Measurements from ENCODE around the gene AURKB. TPM values are rescaled to one million over a fixed set of nuclear protein-coding genes. Genes with fewer than 3 reads are reported as not detected.

AURKB gene
- total and polyA plus RNA-seq, 2 of the 13 experiments (the other 11 are each of a cell fraction or from before 2014, with no cell fraction given) = 29.5 to 75.3 TPM

DNA sequence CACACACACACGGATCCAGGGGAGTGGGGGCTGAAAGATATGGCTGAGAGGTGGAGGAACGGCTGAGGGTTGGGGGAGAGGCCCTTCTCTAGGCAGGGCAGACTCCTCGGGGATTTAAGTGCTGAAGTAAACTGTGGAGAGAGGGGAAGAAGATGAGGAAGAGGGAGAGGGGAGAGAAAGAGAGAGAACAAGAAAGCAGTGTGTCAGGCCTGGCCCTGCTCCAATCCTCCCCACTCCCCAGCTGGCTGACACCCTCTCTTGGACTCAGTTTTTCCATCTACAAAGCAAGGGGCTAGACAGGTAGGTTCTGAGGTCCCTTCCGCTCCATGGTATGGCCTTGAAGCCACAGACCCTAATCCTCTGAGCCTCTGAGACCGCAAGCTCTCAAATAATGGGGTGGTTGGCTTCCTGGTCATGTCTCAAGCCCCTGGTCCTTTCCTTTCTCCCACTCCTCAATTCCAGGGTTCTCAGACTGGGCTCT, 49.6 kb downstream of the AURKB start (continued):
- no peak for TF ChIP-seq ARID4A (CRISPR knock-in tag; IDR thresholded peaks at IDR 0.05; ENCODE audit: borderline replicate concordance)

DNA sequence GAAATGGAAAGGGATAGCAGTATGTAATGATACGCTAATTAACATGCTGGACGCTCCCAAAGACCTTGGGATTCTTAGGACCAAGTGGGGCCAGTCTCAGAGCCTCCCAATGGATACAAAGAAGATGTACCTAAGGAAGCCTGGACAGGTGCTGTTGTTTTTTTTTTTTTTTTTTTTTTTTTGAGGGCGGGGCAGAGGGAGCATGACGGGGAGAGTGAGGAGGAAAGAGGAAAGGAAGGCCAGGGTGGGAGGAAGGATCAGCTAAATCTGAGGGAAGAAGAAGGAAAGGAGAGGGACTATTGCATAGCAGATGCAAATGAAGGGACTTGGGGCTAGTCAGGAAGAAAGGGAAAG, 50.2 kb downstream of the AURKB start:
- ATAC-seq = no peak
- BruUV-seq (replicated peaks) = no TSS peak
- no peak for DNase-seq (ENCODE audit: low spot score)
- Histone ChIP-seq H3K4me1 (ENCODE audit: insufficient read depth, low read length) (peaks cover 59% of the 10 kb centered on the region), H2AFZ (ENCODE audit: low read length) (no peak overlapping the region), H3K4me2 (ENCODE audit: low read depth, low read length) (no peak overlapping the region), H4K20me1 (ENCODE audit: insufficient read depth, low read length) (no peaks in the 10 kb centered on the region), H3K36me3 (replicated peaks in 1 of 2; ENCODE audit: control insufficient read depth in 1 of 2, insufficient read depth in 2 of 2, low read length in 2 of 2) (peaks cover 1 to 7% of the 10 kb centered on the region in 2 experiments; a peak in 3 of 5 replicates), H3K79me2 (ENCODE audit: insufficient read depth, low read length) (peaks cover 18% of the 10 kb centered on the region), H3K9ac (ENCODE audit: insufficient read depth, low read depth, low read length) (no peak overlapping the region), H3K27ac (ENCODE audit: extremely low read length, insufficient read depth, low read length) (no peak overlapping the region), H3K27me3 (ENCODE audit: control insufficient read depth in 1 of 2, insufficient read depth in 2 of 2, low read length in 2 of 2) (no peaks in the 10 kb centered on the region; a peak in 1 of 5 replicates), H3K9me3 (ENCODE audit: low read length) (no peaks in the 10 kb centered on the region), H3K4me3 (replicated peaks in 1 of 3; ENCODE audit: insufficient read depth in 1 of 3, low read depth in 2 of 3, low read length in 3 of 3) (no peak overlapping the region)
- in situ Hi-C loops (cut with HindIII; ENCODE audit: extremely low pct_ligation_motif_present, low pct_unique_long_range_greater_than_20kb) = no loop called here
- POLR2A ChIA-PET = interaction anchor here (2.0 kb wide), 1 partner anchor 13 kb away, joined by 11 read pairs; no protein-coding TSS in a partner anchor
- CTCF ChIA-PET (ENCODE audit: low intra/inter-chr PET ratio, low total read pairs) = no interaction called here
- FAIRE-seq = no peak
- 91% methylated on average over 4 of the region's 4 CpGs for WGBS (ENCODE audit: low lambda C conversion rate)
- intact Hi-C loops (cut with micrococcal nuclease; ENCODE audit: unreplicated experiment) = no loop called here
- TF ChIP-seq MAFF (IDR thresholded peaks at IDR 0.05; ENCODE audit: low read depth, low read length) (no peak), ZNF264 (CRISPR knock-in tag; IDR thresholded peaks at IDR 0.05) (no peak), ETV6 (CRISPR knock-in tag; conservative IDR thresholded peaks at IDR 0.05) (no peak), PBX2 (CRISPR knock-in tag; IDR thresholded peaks at IDR 0.05) (no peak), SOX13 (IDR thresholded peaks at IDR 0.05) (no peak), SOX13 (CRISPR knock-in tag; conservative IDR thresholded peaks at IDR 0.05 in 1 of 2, IDR thresholded peaks at IDR 0.05 in 1 of 2) (no peak), ZNF431 (CRISPR knock-in tag; IDR thresholded peaks at IDR 0.05; ENCODE audit: borderline replicate concordance, low read depth) (no peak), ATF5 (CRISPR knock-in tag; IDR thresholded peaks at IDR 0.05; ENCODE audit: low read depth) (no peak), GMEB2 (CRISPR knock-in tag; IDR thresholded peaks at IDR 0.05; ENCODE audit: low read depth) (no peak)
- TF ChIP-seq, protein P1, sequence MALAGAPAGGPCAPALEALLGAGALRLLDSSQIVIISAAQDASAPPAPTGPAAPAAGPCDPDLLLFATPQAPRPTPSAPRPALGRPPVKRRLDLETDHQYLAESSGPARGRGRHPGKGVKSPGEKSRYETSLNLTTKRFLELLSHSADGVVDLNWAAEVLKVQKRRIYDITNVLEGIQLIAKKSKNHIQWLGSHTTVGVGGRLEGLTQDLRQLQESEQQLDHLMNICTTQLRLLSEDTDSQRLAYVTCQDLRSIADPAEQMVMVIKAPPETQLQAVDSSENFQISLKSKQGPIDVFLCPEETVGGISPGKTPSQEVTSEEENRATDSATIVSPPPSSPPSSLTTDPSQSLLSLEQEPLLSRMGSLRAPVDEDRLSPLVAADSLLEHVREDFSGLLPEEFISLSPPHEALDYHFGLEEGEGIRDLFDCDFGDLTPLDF (CRISPR knock-in tag; IDR thresholded peaks at IDR 0.05) = no peak
- TF ChIP-seq, protein P2, sequence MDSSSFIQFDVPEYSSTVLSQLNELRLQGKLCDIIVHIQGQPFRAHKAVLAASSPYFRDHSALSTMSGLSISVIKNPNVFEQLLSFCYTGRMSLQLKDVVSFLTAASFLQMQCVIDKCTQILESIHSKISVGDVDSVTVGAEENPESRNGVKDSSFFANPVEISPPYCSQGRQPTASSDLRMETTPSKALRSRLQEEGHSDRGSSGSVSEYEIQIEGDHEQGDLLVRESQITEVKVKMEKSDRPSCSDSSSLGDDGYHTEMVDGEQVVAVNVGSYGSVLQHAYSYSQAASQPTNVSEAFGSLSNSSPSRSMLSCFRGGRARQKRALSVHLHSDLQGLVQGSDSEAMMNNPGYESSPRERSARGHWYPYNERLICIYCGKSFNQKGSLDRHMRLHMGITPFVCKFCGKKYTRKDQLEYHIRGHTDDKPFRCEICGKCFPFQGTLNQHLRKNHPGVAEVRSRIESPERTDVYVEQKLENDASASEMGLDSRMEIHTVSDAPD (CRISPR knock-in tag; IDR thresholded peaks at IDR 0.05) = no peak

Measured in HepG2 (cell line).